H1 (cell line): ENCODE measurements around the gene TRIP11. TPM values are rescaled to one million over a fixed set of nuclear protein-coding genes. Genes with fewer than 3 reads are reported as not detected.

Experiments
- CTCF ChIA-PET: fragments of 300-600 bp; sonication (Branson Sonifier 250); formaldehyde crosslinking; loops from one replicate; lab custom pipeline; 2021; ENCODE audit not compliant: partially characterized antibody; lab: Charles Lee
- POLR2A ChIA-PET: fragments of 300-600 bp; sonication (Branson Sonifier 250); formaldehyde crosslinking; loops from one replicate; lab custom pipeline; 2021; ENCODE audit warnings: inconsistent platforms; ENCODE audit not compliant: partially characterized antibody; lab: Charles Lee
- DNase-seq, 2 experiments: peaks; one replicate each; pipeline versions ENCODE4 v3.0.0 to v3.0.0-alpha.2; 2010 to 2022; ENCODE audit warnings: low spot score in 2 of 2, low read depth in 1 of 2, mixed read lengths in 1 of 2
- FAIRE-seq: peaks from 2 replicates; lab custom pipeline; 2011; peaks lifted over from hg19 to GRCh38; lab: Jason Lieb, UNC
- H2AFZ ChIP-seq: 2 replicates; pipeline ENCODE4 v1.8.1; 2012; ENCODE audit warnings: low read length, inconsistent platforms
- H2AK5ac ChIP-seq: 2 replicates; pipeline ENCODE4 v1.6.1; 2013; ENCODE audit warnings: low read depth, low read length
- H2BK120ac ChIP-seq: replicated peaks from 2 replicates; pipeline ENCODE3; 2013; ENCODE audit warnings: low read depth, low read length, inconsistent platforms
- H2BK12ac ChIP-seq: 2 replicates; pipeline ENCODE4 v1.6.1; 2013; ENCODE audit warnings: low read depth, low read length
- H2BK15ac ChIP-seq: 2 replicates; pipeline ENCODE4 v1.6.1; 2013; ENCODE audit warnings: low read length
- H2BK20ac ChIP-seq: 2 replicates; pipeline ENCODE4 v1.6.1; 2013; ENCODE audit warnings: low read length
- H2BK5ac ChIP-seq: 2 replicates; pipeline ENCODE4 v1.6.1; 2013; ENCODE audit warnings: low read depth, low read length
- H3K14ac ChIP-seq: 2 replicates; pipeline ENCODE4 v1.6.1; 2013; ENCODE audit warnings: inconsistent platforms; ENCODE audit not compliant: insufficient read length
- H3K18ac ChIP-seq: 2 replicates; pipeline ENCODE4 v1.6.1; 2013; ENCODE audit warnings: low read length; ENCODE audit errors: extremely low read depth
- H3K23ac ChIP-seq: 2 replicates; pipeline ENCODE4 v1.6.1; 2013; ENCODE audit warnings: inconsistent platforms; ENCODE audit not compliant: insufficient read length
- H3K23me2 ChIP-seq: 2 replicates; pipeline ENCODE4 v1.6.1; 2013; ENCODE audit warnings: low read depth, low read length
- H3K27ac ChIP-seq: 2 replicates; pipeline ENCODE4 v1.6.1; 2011; ENCODE audit warnings: low read depth, low read length, inconsistent platforms
- H3K27me3 ChIP-seq, 4 experiments: replicated peaks in 1 of 4; 1 replicate in 1 of 4; 2 replicates in 3 of 4; pipeline versions ENCODE4 v1.6.1 to v1.8.1; 2011 to 2013; ENCODE audit warnings: low read length in 3 of 4, mild to moderate bottlenecking in 3 of 4, inconsistent platforms in 2 of 4, mixed read lengths in 2 of 4, moderate library complexity in 1 of 4; ENCODE audit not compliant: control insufficient read depth in 3 of 4, insufficient read depth in 3 of 4; ENCODE audit errors: extremely low read depth in 1 of 4
- H3K36me3 ChIP-seq, 4 experiments: 2 replicates each; pipeline versions ENCODE4 v1.6.1 to v1.8.1; 2011 to 2013; ENCODE audit warnings: mild to moderate bottlenecking in 4 of 4, low read length in 3 of 4, moderate library complexity in 2 of 4, control low read depth in 1 of 4, inconsistent platforms in 1 of 4; ENCODE audit not compliant: insufficient read depth in 4 of 4, control insufficient read depth in 2 of 4
- H3K4ac ChIP-seq: replicated peaks from 2 replicates; pipeline ENCODE3; 2013; ENCODE audit warnings: low read length, low read depth, mixed read lengths, inconsistent platforms; ENCODE audit not compliant: insufficient read length
- H3K4me1 ChIP-seq, 4 experiments: replicated peaks in 1 of 4; 1 replicate in 1 of 4; 2 replicates in 3 of 4; pipeline versions ENCODE4 v1.6.1 to v1.8.1; 2011 to 2013; ENCODE audit warnings: low read length in 3 of 4, inconsistent platforms in 2 of 4, mixed read lengths in 1 of 4; ENCODE audit not compliant: insufficient read depth in 4 of 4, control insufficient read depth in 3 of 4
- H3K4me2 ChIP-seq, 2 experiments: 2 replicates each; pipeline versions ENCODE4 v1.6.1 to v1.8.1; 2011 to 2013; ENCODE audit warnings: low read depth in 2 of 2, low read length in 2 of 2, control low read depth in 1 of 2, inconsistent platforms in 1 of 2, mild to moderate bottlenecking in 1 of 2; ENCODE audit not compliant: insufficient read depth in 1 of 2
- H3K4me3 ChIP-seq, 4 experiments: fragments of 200-600, 300-600 bp in 1 of 4; sonication (generic), shearing (Covaris generic), sonication (Bioruptor Twin) in 1 of 4; 2 replicates each; pipeline versions ENCODE4 v1.5.1 to v1.8.1; 2011 to 2016; ENCODE audit warnings: low read length in 4 of 4, low read depth in 3 of 4, control low read depth in 2 of 4, inconsistent platforms in 2 of 4, mild to moderate bottlenecking in 2 of 4, mixed read lengths in 1 of 4, moderate library complexity in 1 of 4; ENCODE audit not compliant: insufficient read depth in 2 of 4; ENCODE audit errors: extremely low read depth in 1 of 4
- H3K56ac ChIP-seq: replicated peaks from 2 replicates; pipeline ENCODE3; 2013; ENCODE audit warnings: low read depth, mild to moderate bottlenecking, mixed read lengths, low read length, inconsistent platforms; ENCODE audit not compliant: insufficient read length
- H3K79me1 ChIP-seq: 2 replicates; pipeline ENCODE4 v1.6.1; 2013; ENCODE audit warnings: low read depth, low read length, control low read depth
- H3K79me2 ChIP-seq, 2 experiments: 2 replicates each; pipeline versions ENCODE4 v1.6.1 to v1.8.1; 2012 to 2013; ENCODE audit warnings: low read length in 2 of 2, mild to moderate bottlenecking in 2 of 2, inconsistent platforms in 1 of 2; ENCODE audit not compliant: insufficient read depth in 2 of 2, control insufficient read depth in 1 of 2
- H3K9ac ChIP-seq, 4 experiments: replicated peaks in 1 of 4; 1 replicate in 1 of 4; 2 replicates in 3 of 4; pipeline versions ENCODE4 v1.6.1 to v1.8.1; 2011 to 2013; ENCODE audit warnings: low read depth in 3 of 4, low read length in 3 of 4, control low read depth in 2 of 4, mild to moderate bottlenecking in 2 of 4, moderate library complexity in 2 of 4, inconsistent platforms in 1 of 4; ENCODE audit errors: extremely low read depth in 1 of 4
- H3K9me3 ChIP-seq, 2 experiments: 2 replicates each; pipeline versions ENCODE4 v1.6.1 to v1.8.1; 2012 to 2013; ENCODE audit warnings: mild to moderate bottlenecking in 2 of 2, moderate library complexity in 2 of 2, control low read depth in 1 of 2, inconsistent platforms in 1 of 2, low read depth in 1 of 2, low read length in 1 of 2, mixed read lengths in 1 of 2; ENCODE audit not compliant: insufficient read depth in 2 of 2
- H4K20me1 ChIP-seq, 2 experiments: replicated peaks in 1 of 2; 2 replicates each; pipeline versions ENCODE3 to v1.8.1; 2011 to 2013; ENCODE audit warnings: inconsistent platforms in 2 of 2, low read length in 2 of 2, mild to moderate bottlenecking in 1 of 2; ENCODE audit not compliant: insufficient read depth in 2 of 2, control insufficient read depth in 1 of 2
- H4K5ac ChIP-seq: 2 replicates; pipeline ENCODE4 v1.6.1; 2013; ENCODE audit warnings: low read length, low read depth, mixed read lengths, inconsistent platforms; ENCODE audit not compliant: insufficient read length
- H4K8ac ChIP-seq: 2 replicates; pipeline ENCODE4 v1.8.0; 2013; ENCODE audit warnings: mild to moderate bottlenecking, moderate library complexity, low read length, inconsistent platforms; ENCODE audit not compliant: insufficient read depth; ENCODE audit errors: extremely low read depth
- H4K91ac ChIP-seq: replicated peaks from 2 replicates; pipeline ENCODE3; 2013; ENCODE audit warnings: low read length, mixed read lengths, inconsistent platforms; ENCODE audit not compliant: insufficient read length
- ASH2L ChIP-seq: fragments of 200-600, 300-600 bp; sonication (generic); IDR thresholded peaks from one replicate; pipeline ENCODE4 v1.7.1; 2017; ENCODE audit warnings: low read length
- BACH1 ChIP-seq: IDR thresholded peaks from 2 replicates; pipeline ENCODE4 v1.6.1; 2012; ENCODE audit warnings: low read length, improper control_type of control experiment
- CBX5 ChIP-seq: fragments of 300-800, 300-1000 bp; sonication (generic); IDR thresholded peaks from 2 replicates; pipeline ENCODE4 v1.7.1; 2016; ENCODE audit warnings: antibody characterized with exemption, low read length, low read depth
- CBX8 ChIP-seq: fragments of 300-800, 300-1000 bp; sonication (generic); IDR thresholded peaks from 2 replicates; pipeline ENCODE4 v1.7.1; 2016; ENCODE audit warnings: low read depth, low read length, borderline replicate concordance
- CEBPB ChIP-seq: IDR thresholded peaks from 2 replicates; pipeline ENCODE4 v1.6.1; 2012; ENCODE audit warnings: low read depth, low read length
- CHD2 ChIP-seq: IDR thresholded peaks from 2 replicates; pipeline ENCODE4 v1.6.1; 2012; ENCODE audit warnings: low read length, improper control_type of control experiment
- EZH2 ChIP-seq: fragments of 200-600 bp; sonication (generic); IDR thresholded peaks from 2 replicates; pipeline ENCODE4 v1.7.1; 2012; ENCODE audit warnings: low read depth, mild to moderate bottlenecking, moderate library complexity, low read length, inconsistent platforms; ENCODE audit not compliant: severe bottlenecking
- HDAC6 ChIP-seq: IDR thresholded peaks from one replicate; pipeline ENCODE4 v1.7.1; 2012; ENCODE audit warnings: low read depth, mild to moderate bottlenecking, inconsistent platforms, low read length, moderate library complexity
- JUN ChIP-seq: IDR thresholded peaks from 2 replicates; pipeline ENCODE4 v1.6.1; 2011; ENCODE audit warnings: low read depth, mild to moderate bottlenecking, improper control_type of control experiment, low read length
- JUND ChIP-seq: IDR thresholded peaks from 2 replicates; pipeline ENCODE4 v1.6.1; 2011; ENCODE audit warnings: mild to moderate bottlenecking, improper control_type of control experiment, low read length
- KDM1A ChIP-seq: fragments of 200-600, 300-600 bp; sonication (generic); IDR thresholded peaks from 2 replicates; pipeline ENCODE4 v1.7.1; 2016; ENCODE audit warnings: mild to moderate bottlenecking, low read length, borderline replicate concordance
- RXRA ChIP-seq: IDR thresholded peaks from 2 replicates; pipeline ENCODE4 v1.6.1; 2011; ENCODE audit warnings: low read depth, mild to moderate bottlenecking, low read length, moderate library complexity; ENCODE audit not compliant: insufficient read depth
- SIX5 ChIP-seq: IDR thresholded peaks from 2 replicates; pipeline ENCODE4 v1.6.1; 2011; ENCODE audit warnings: mild to moderate bottlenecking, low read depth, low read length
- TCF12 ChIP-seq: IDR thresholded peaks from 2 replicates; pipeline ENCODE4 v1.6.1; 2011; ENCODE audit warnings: low read depth, mild to moderate bottlenecking, low read length
- WGBS, 2 experiments: shearing (Covaris generic) in 1 of 2; methylation state at CpG; one replicate each; pipeline versions ENCODE4 v1.1.6 to v1.1.7; 2013 to 2015; ENCODE audit warnings: low lambda C conversion rate in 2 of 2, mixed read lengths in 2 of 2, inconsistent platforms in 1 of 2, low coverage in 1 of 2, missing lambda C conversion rate in 1 of 2; ENCODE audit not compliant: insufficient replicate concordance in 2 of 2, insufficient coverage in 1 of 2, insufficient read length in 1 of 2; ENCODE audit errors: extremely low coverage in 1 of 2, missing lambda C conversion rate in 1 of 2; 5-methylcytosine and 5-hydroxymethylcytosine counted together
- polyA plus RNA-seq, 7 experiments: library from polyadenylated mRNA; depleted of rRNA in 3 of 7; stranded (reverse) in 5 of 7; unstranded in 2 of 7; fragments of >200 nt in 5 of 7; fragments of 200-250 nt in 2 of 7; gene quantifications; 1 replicate in 5 of 7; 2 replicates in 1 of 7; 4 replicates in 1 of 7; pipeline versions ENCODE4 v1.2.1 to v1.2.3, GENCODE V29; 2011 to 2013; ENCODE audit warnings: missing spikeins in 2 of 7, mixed read lengths in 2 of 7
- total RNA-seq: library from RNA; stranded (reverse); fragmentation: NEBNext Ultra II Directional; extraction: Animal tissue kit (Norgen Biotek cat#: 25700); gene quantifications from 2 replicates; pipeline ENCODE4 v1.2.1, GENCODE V29; 2021
- TF ChIP-seq, protein P1 (sequence below): IDR thresholded peaks from 2 replicates; pipeline ENCODE4 v1.6.1; 2012; ENCODE audit warnings: inconsistent platforms

TRIP11 gene
- total and polyA plus RNA-seq, 2 of the 8 experiments (the other 6 are each of a cell fraction or from before 2014, with no cell fraction given) = 3.3 to 30.4 TPM

DNA sequence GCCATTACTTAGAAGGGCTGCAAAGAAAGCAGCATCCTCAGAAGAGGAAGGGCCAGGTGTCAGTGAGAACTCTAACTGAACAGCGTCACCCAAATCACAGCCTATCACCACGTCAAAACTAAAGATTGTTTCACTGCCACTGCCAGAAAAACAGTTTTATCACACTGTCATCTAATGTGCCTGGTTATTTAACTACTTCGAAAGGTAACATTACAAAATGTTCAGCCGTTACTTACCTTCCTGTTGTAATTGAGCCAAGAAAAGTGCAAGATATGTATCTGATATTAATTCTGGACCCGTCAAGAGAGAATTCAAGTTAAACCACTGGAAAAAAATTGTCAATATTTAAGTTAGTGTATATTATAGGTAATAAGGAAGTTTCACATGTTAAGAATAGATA lies 48.6 kb upstream of the TRIP11 start:
- Histone ChIP-seq H2BK120ac (no peak overlapping the region), H2AK5ac (no peak overlapping the region), H3K23ac (no peak overlapping the region), H3K4me2 (no peak overlapping the region), H3K23me2 (no peaks in the 10 kb centered on the region), H3K79me2 (no peaks in the 10 kb centered on the region), H4K20me1 (no peaks in the 10 kb centered on the region), H2AFZ (no peak overlapping the region), H3K4ac (no peak overlapping the region), H3K79me1 (no peaks in the 10 kb centered on the region), H4K5ac (no peak overlapping the region), H3K27me3 (no peaks in the 10 kb centered on the region), H2BK20ac (no peak overlapping the region), H3K4me1 (no peaks in the 10 kb centered on the region), H4K91ac (no peak overlapping the region), H3K9me3 (no peaks in the 10 kb centered on the region), H2BK15ac (no peak overlapping the region), H3K4me3 (no peak overlapping the region), H2BK5ac (no peak overlapping the region), H4K8ac (no peak overlapping the region), H3K9ac (no peak overlapping the region), H3K56ac (no peak overlapping the region), H3K18ac (no peak overlapping the region), H3K27ac (no peak overlapping the region), H3K14ac (no peak overlapping the region), H2BK12ac (no peak overlapping the region), H3K36me3 (peaks cover 6 to 36% (median 13%) of the 10 kb centered on the region in 4 experiments; a peak in 6 of 8 replicates)
- DNase-seq = no peak
- CTCF ChIA-PET = no interaction called here
- no peak for FAIRE-seq
- TF ChIP-seq, protein P1, sequence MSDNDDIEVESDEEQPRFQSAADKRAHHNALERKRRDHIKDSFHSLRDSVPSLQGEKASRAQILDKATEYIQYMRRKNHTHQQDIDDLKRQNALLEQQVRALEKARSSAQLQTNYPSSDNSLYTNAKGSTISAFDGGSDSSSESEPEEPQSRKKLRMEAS = no peak
- TF ChIP-seq KDM1A (no peak), EZH2 (no peak), RXRA (no peak), CEBPB (no peak), CBX8 (no peak), TCF12 (no peak), CHD2 (no peak), JUND (no peak), HDAC6 (no peak), ASH2L (no peak), CBX5 (no peak), BACH1 (no peak), SIX5 (no peak), JUN (no peak)
- WGBS, 2 experiments = 91% methylated on average over 5 of the region's 5 CpGs; no CpG with 5 or more reads in 1 of the 2 experiments
- POLR2A ChIA-PET = no interaction called here
